Measurements from ENCODE around the gene TH. TPM values are rescaled to one million over a fixed set of nuclear protein-coding genes. Genes with fewer than 3 reads are reported as not detected.

The TH gene
- total and polyA plus RNA-seq, 2 of the 8 experiments (the other 6 are each of a cell fraction or from before 2014, with no cell fraction given) = 0.09 TPM; not detected in 1

- no peak overlapping the region for H2BK120ac ChIP-seq (replicated peaks; ENCODE audit: low read depth, low read length)
- H2AFZ ChIP-seq (ENCODE audit: low read length) = no peak overlapping the region
- CTCF ChIA-PET (ENCODE audit: partially characterized antibody) = interaction anchor here (0.6 to 4.3 kb wide), 22 partner anchors 8 to 394 kb away, joined by 3 to 44 read pairs (median 6); partner anchors contain the start of genes C11orf21 and TSPAN32
- H4K8ac ChIP-seq (ENCODE audit: extremely low read depth, insufficient read depth, low read length) = no peak overlapping the region; the same call in 1 of the 2 replicates
- H3K14ac ChIP-seq (ENCODE audit: insufficient read length) = no peak overlapping the region
- POLR2A ChIA-PET (ENCODE audit: partially characterized antibody) = no interaction called here
- H3K36me3 ChIP-seq (ENCODE audit: control insufficient read depth in 2 of 4, insufficient read depth in 4 of 4, low read length in 3 of 4) = no peaks in the 10 kb centered on the region
- peak overlapping the region; percentile 100 for H3K56ac ChIP-seq (replicated peaks; ENCODE audit: insufficient read length, low read depth, low read length)
- DNase-seq (ENCODE audit: low read depth in 1 of 2, low spot score in 2 of 2) (no peak), FAIRE-seq (peak; percentile 52)
- peak overlapping the region; percentile 69 for H3K4ac ChIP-seq (replicated peaks; ENCODE audit: insufficient read length, low read depth, low read length)
- TF ChIP-seq RNF2 (IDR thresholded peaks at IDR 0.05; ENCODE audit: borderline replicate concordance, low read depth, low read length, missing control alignments, poor library complexity, severe bottlenecking) (peak; percentile 38), MAX (IDR thresholded peaks at IDR 0.05) (no peak), CHD2 (IDR thresholded peaks at IDR 0.05; ENCODE audit: low read length) (no peak), YY1 (IDR thresholded peaks at IDR 0.05; ENCODE audit: low read depth, low read length) (no peak), MAFK (IDR thresholded peaks at IDR 0.05; ENCODE audit: low read depth, low read length) (no peak)
- H2BK20ac ChIP-seq (ENCODE audit: low read length) = no peak overlapping the region
- no peaks in the 10 kb centered on the region for H3K9me3 ChIP-seq (ENCODE audit: insufficient read depth in 2 of 2, low read depth in 1 of 2, low read length in 1 of 2)
- H3K4me2 ChIP-seq (ENCODE audit: insufficient read depth in 1 of 2, low read depth in 2 of 2, low read length in 2 of 2) = no peak overlapping the region
- WGBS, 2 experiments (ENCODE audit: extremely low coverage in 1 of 2, insufficient coverage in 1 of 2, insufficient read length in 1 of 2, insufficient replicate concordance in 2 of 2, low coverage in 1 of 2, low lambda C conversion rate in 2 of 2, missing lambda C conversion rate in 1 of 2) = 92 to 100% methylated on average over 2 to 7 of the region's 7 CpGs
- H2BK15ac ChIP-seq (ENCODE audit: low read length) = peak overlapping the region; percentile 67
- H4K20me1 ChIP-seq (replicated peaks in 1 of 2; ENCODE audit: control insufficient read depth in 1 of 2, insufficient read depth in 2 of 2, low read length in 2 of 2) = peaks cover 0 to 12% of the 10 kb centered on the region in 2 experiments
- peak overlapping the region; percentile 94 for H2AK5ac ChIP-seq (ENCODE audit: low read depth, low read length)
- H3K79me1 ChIP-seq (ENCODE audit: low read depth, low read length) = no peaks in the 10 kb centered on the region
- H2BK5ac ChIP-seq (ENCODE audit: low read depth, low read length) = 0 out of 2 replicates have a peak overlapping the region, but pooled peaks have one; percentile 11
- H3K27me3 ChIP-seq (replicated peaks in 1 of 4; ENCODE audit: control insufficient read depth in 3 of 4, extremely low read depth in 1 of 4, insufficient read depth in 3 of 4, low read length in 3 of 4) = peaks cover 0 to 16% (median 5%) of the 10 kb centered on the region in 4 experiments; a peak in 2 of 7 replicates
- H2BK12ac ChIP-seq (ENCODE audit: low read depth, low read length) = peak overlapping the region; percentile 45; the same call in 1 of the 2 replicates
- no peak overlapping the region for H3K23ac ChIP-seq (ENCODE audit: insufficient read length)
- peak overlapping the region; percentile 10 for H4K5ac ChIP-seq (ENCODE audit: insufficient read length, low read depth, low read length)
- H3K4me3 ChIP-seq (ENCODE audit: extremely low read depth in 1 of 4, insufficient read depth in 2 of 4, low read depth in 3 of 4, low read length in 4 of 4) = no peak overlapping the region
- H3K4me1 ChIP-seq (replicated peaks in 1 of 4; ENCODE audit: control insufficient read depth in 3 of 4, insufficient read depth in 4 of 4, low read length in 3 of 4) = no peaks in the 10 kb centered on the region; a peak in 2 of 7 replicates
- H3K9ac ChIP-seq (replicated peaks in 1 of 4; ENCODE audit: extremely low read depth in 1 of 4, low read depth in 3 of 4, low read length in 3 of 4) = no peak overlapping the region
- H3K27ac ChIP-seq (ENCODE audit: low read depth, low read length) = no peak overlapping the region
- H3K79me2 ChIP-seq (ENCODE audit: control insufficient read depth in 1 of 2, insufficient read depth in 2 of 2, low read length in 2 of 2) = no peaks in the 10 kb centered on the region
- no peak overlapping the region for H3K18ac ChIP-seq (ENCODE audit: extremely low read depth, low read length)
- H4K91ac ChIP-seq (replicated peaks; ENCODE audit: insufficient read length, low read length) = peak overlapping the region; percentile 98
- peaks cover 9% of the 10 kb centered on the region; the same call in 1 of the 2 replicates for H3K23me2 ChIP-seq (ENCODE audit: low read depth, low read length)
These were observed 15.7 kb upstream of the TH start for GRCh38 chr11:2187280-2187707.
